ENCODE measurements around the gene ACP4.

- TF ChIP-seq CTCF (optimal IDR thresholded peaks at IDR 0.05 in 1 of 3, IDR thresholded peaks at IDR 0.05 in 1 of 3, conservative IDR thresholded peaks at IDR 0.05 in 1 of 3; ENCODE audit: extremely low read depth in 1 of 3, insufficient read depth in 2 of 3, low read length in 3 of 3) (no peak), EZH2 (IDR thresholded peaks at IDR 0.05; ENCODE audit: low read length) (no peak)
These were observed 19.3 kb upstream of the ACP4 start for GRCh38 chr19:50770888-50771287.

Data from keratinocyte (primary cell).